Measurements from ENCODE around the gene ASPHD1.

ASPHD1 gene

DNA sequence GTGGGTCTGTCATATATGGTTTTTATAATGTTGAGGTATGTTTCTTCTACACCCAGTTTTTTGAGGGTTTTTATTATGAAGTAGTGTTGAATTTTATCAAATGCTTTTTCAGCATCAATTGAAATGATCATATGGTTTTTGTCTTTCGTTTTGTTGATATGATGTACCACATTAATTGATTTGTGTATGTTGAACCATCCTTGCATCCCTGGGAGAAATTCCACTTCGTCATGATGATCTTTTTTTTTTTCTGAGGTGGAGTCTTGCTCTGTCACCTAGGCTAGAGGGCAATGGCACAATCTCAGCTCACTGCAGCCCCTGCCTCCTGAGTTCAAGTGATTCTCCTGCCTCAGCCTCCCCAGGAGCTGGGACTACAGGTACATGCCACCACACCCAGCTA is 47.6 kb downstream of the ASPHD1 start:
- no peak for DNase-seq (ENCODE audit: low read depth in 1 of 2, low spot score in 1 of 2)
- H3K4me3 ChIP-seq (replicated peaks; ENCODE audit: insufficient read depth, low read length) = no peak overlapping the region
- TF ChIP-seq POLR2AphosphoS5 (IDR thresholded peaks at IDR 0.05; ENCODE audit: low read depth) (no peak), REST (IDR thresholded peaks at IDR 0.05; ENCODE audit: insufficient replicate concordance, low read depth) (no peak), SPI1 (IDR thresholded peaks at IDR 0.05; ENCODE audit: borderline replicate concordance, low read depth) (no peak), GABPA (IDR thresholded peaks at IDR 0.05; ENCODE audit: low read depth) (no peak)
- TF ChIP-seq, protein P1, sequence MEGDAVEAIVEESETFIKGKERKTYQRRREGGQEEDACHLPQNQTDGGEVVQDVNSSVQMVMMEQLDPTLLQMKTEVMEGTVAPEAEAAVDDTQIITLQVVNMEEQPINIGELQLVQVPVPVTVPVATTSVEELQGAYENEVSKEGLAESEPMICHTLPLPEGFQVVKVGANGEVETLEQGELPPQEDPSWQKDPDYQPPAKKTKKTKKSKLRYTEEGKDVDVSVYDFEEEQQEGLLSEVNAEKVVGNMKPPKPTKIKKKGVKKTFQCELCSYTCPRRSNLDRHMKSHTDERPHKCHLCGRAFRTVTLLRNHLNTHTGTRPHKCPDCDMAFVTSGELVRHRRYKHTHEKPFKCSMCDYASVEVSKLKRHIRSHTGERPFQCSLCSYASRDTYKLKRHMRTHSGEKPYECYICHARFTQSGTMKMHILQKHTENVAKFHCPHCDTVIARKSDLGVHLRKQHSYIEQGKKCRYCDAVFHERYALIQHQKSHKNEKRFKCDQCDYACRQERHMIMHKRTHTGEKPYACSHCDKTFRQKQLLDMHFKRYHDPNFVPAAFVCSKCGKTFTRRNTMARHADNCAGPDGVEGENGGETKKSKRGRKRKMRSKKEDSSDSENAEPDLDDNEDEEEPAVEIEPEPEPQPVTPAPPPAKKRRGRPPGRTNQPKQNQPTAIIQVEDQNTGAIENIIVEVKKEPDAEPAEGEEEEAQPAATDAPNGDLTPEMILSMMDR (IDR thresholded peaks at IDR 0.05; ENCODE audit: insufficient read depth, low read length) = no peak
- H3K27ac ChIP-seq (replicated peaks) = no peak overlapping the region
- no peaks in the 10 kb centered on the region for H3K27me3 ChIP-seq (ENCODE audit: insufficient read depth, poor library complexity, severe bottlenecking)

- TF ChIP-seq GABPA (IDR thresholded peaks at IDR 0.05; ENCODE audit: low read depth) (no peak), SPI1 (IDR thresholded peaks at IDR 0.05; ENCODE audit: borderline replicate concordance, low read depth) (no peak), REST (IDR thresholded peaks at IDR 0.05; ENCODE audit: insufficient replicate concordance, low read depth) (no peak), POLR2AphosphoS5 (IDR thresholded peaks at IDR 0.05; ENCODE audit: low read depth) (no peak)
- TF ChIP-seq, protein P1 (IDR thresholded peaks at IDR 0.05; ENCODE audit: insufficient read depth, low read length) = no peak
- Histone ChIP-seq H3K27me3 (ENCODE audit: insufficient read depth, poor library complexity, severe bottlenecking) (no peaks in the 10 kb centered on the region), H3K27ac (replicated peaks) (no peak overlapping the region), H3K4me3 (replicated peaks; ENCODE audit: insufficient read depth, low read length) (no peak overlapping the region)
- DNase-seq (ENCODE audit: low read depth in 1 of 2, low spot score in 1 of 2) = no peak
Measured at GRCh38 chr16:29950806-29951461, 50.6 kb downstream of the ASPHD1 start.

DNA sequence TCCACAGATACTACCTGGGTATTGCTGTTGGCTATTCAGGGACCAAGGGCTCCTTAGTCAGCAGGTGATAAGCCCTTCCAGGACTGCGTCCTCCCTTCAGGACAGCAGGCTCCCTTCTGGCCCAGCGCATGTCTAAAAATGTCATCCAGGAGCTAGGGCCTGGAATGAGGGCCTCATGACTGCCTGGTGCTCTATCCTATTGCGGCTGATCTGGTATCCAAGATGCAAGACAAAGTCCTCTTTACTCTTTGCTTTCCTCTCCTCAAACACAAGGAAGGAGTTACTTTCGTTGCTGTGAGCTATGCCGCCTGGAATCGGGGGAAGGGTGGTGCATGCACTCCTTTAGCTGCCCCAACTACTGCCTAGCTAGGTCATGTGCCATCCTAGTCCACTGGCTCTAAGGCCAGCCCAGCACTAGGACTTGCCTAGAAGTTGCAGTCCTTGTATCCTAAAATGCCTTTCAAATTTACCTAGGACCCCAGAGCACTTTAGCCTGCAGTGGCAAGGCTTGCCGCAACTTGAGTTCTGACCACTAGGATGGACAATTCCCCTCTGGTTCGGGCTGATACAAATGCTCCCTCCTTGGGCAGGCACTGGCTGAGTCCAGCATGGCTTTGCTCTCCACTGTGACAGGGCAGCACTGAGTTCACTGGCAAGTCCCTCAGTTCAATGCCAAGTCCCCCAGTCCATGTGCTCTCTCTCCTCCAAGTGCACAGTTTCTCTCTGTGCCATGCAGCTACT is 51.5 kb downstream of the ASPHD1 start:
- H3K4me3 ChIP-seq (replicated peaks; ENCODE audit: insufficient read depth, low read length) = no peak overlapping the region
- no peak for DNase-seq (ENCODE audit: low read depth in 1 of 2, low spot score in 1 of 2)
- no peaks in the 10 kb centered on the region for H3K27me3 ChIP-seq (ENCODE audit: insufficient read depth, poor library complexity, severe bottlenecking)
- no peak overlapping the region for H3K27ac ChIP-seq (replicated peaks)
- TF ChIP-seq, protein P1 (IDR thresholded peaks at IDR 0.05; ENCODE audit: insufficient read depth, low read length) = no peak
- TF ChIP-seq SPI1 (IDR thresholded peaks at IDR 0.05; ENCODE audit: borderline replicate concordance, low read depth) (no peak), GABPA (IDR thresholded peaks at IDR 0.05; ENCODE audit: low read depth) (no peak), REST (IDR thresholded peaks at IDR 0.05; ENCODE audit: insufficient replicate concordance, low read depth) (no peak), POLR2AphosphoS5 (IDR thresholded peaks at IDR 0.05; ENCODE audit: low read depth) (no peak)
